Vagina (tissue), 2 donors: ENCODE data around the gene RADIL.

ENCODE experiments used
- CTCF ChIP-seq, 3 experiments: fragments of 450-650 bp in 2 of 3; fragments of 200-600 bp in 1 of 3; sonication (generic) in 1 of 3; IDR thresholded peaks; one replicate each; pipeline ENCODE4 v1.5.1; 2017 to 2019; ENCODE audit warnings: antibody characterized with exemption in 3 of 3, mild to moderate bottlenecking in 2 of 3, moderate library complexity in 2 of 3
- POLR2A ChIP-seq, 2 donors: fragments of 450-650 bp; IDR thresholded peaks; one replicate each; pipeline ENCODE4 v1.6.1; 2017; ENCODE audit warnings: antibody characterized with exemption in 2 of 2, mild to moderate bottlenecking in 2 of 2, moderate library complexity in 2 of 2

GRCh38 chr7:4906682-4907081, 23.2 kb upstream of the RADIL start:
- TF ChIP-seq CTCF (IDR thresholded peaks at IDR 0.05): no peak
- TF ChIP-seq POLR2A (IDR thresholded peaks at IDR 0.05): no peak
